Spleen (tissue), 11 donors: ENCODE measurements around the gene SAG. TPM values are rescaled to one million over a fixed set of nuclear protein-coding genes. Genes with fewer than 3 reads are reported as not detected.

Experiments used
- DNase-seq: peaks from one replicate; pipeline ENCODE4 v3.0.0-alpha.2; 2020
- H3K27ac ChIP-seq, 8 donors: fragments of 200-600 bp; sonication (generic) in 7 of 8; 1 replicate in 4 of 8; 2 replicates in 4 of 8; pipeline versions ENCODE4 v1.5.0 to v1.8.0; 2016 to 2021; ENCODE audit warnings: inconsistent platforms in 4 of 8, mild to moderate bottlenecking in 4 of 8, moderate library complexity in 1 of 8
- H3K27me3 ChIP-seq, 7 donors: fragments of 200-600 bp; sonication (generic) in 6 of 7; replicated peaks in 1 of 7; 1 replicate in 4 of 7; 2 replicates in 3 of 7; pipeline versions ENCODE4 v1.5.0 to v1.8.0; 2016 to 2021; ENCODE audit warnings: inconsistent platforms in 3 of 7, mild to moderate bottlenecking in 1 of 7
- H3K36me3 ChIP-seq, 6 donors: fragments of 200-600 bp; sonication (generic) in 5 of 6; 1 replicate in 4 of 6; 2 replicates in 2 of 6; pipeline versions ENCODE4 v1.5.0 to v1.8.0; 2016 to 2021; ENCODE audit warnings: inconsistent platforms in 2 of 6
- H3K4me1 ChIP-seq, 6 donors: fragments of 200-600 bp; sonication (generic) in 5 of 6; 1 replicate in 3 of 6; 2 replicates in 3 of 6; pipeline versions ENCODE4 v1.5.0 to v1.8.0; 2016 to 2021; ENCODE audit warnings: inconsistent platforms in 3 of 6
- H3K4me3 ChIP-seq, 8 donors: fragments of 200-600 bp; sonication (generic) in 7 of 8; 1 replicate in 4 of 8; 2 replicates in 4 of 8; pipeline versions ENCODE4 v1.5.0 to v1.8.0; 2016 to 2021; ENCODE audit warnings: inconsistent platforms in 4 of 8, mild to moderate bottlenecking in 4 of 8, moderate library complexity in 2 of 8
- H3K9me3 ChIP-seq, 8 donors: fragments of 200-600 bp; sonication (generic) in 7 of 8; 1 replicate in 4 of 8; 2 replicates in 4 of 8; pipeline versions ENCODE4 v1.5.0 to v1.8.0; 2016 to 2021; ENCODE audit warnings: inconsistent platforms in 4 of 8
- CTCF ChIP-seq, 11 experiments: fragments of 200-600 bp in 7 of 11; fragments of 450-650 bp in 4 of 11; sonication (generic) in 4 of 11; IDR thresholded peaks in 8 of 11; conservative IDR thresholded peaks in 3 of 11; 1 replicate in 7 of 11; 2 replicates in 4 of 11; pipeline versions ENCODE4 v1.4.0 to v1.8.0; 2016 to 2021; ENCODE audit warnings: antibody characterized with exemption in 11 of 11, inconsistent platforms in 4 of 11, mild to moderate bottlenecking in 1 of 11
- POLR2A ChIP-seq, 3 donors: fragments of 450-650 bp; IDR thresholded peaks; one replicate each; pipeline ENCODE4 v1.5.1; 2017; ENCODE audit warnings: antibody characterized with exemption in 3 of 3, mild to moderate bottlenecking in 1 of 3
- POLR2AphosphoS5 ChIP-seq, 3 donors: sonication (generic); formaldehyde crosslinking; IDR thresholded peaks; one replicate each; pipeline ENCODE4 v1.5.1; 2017; ENCODE audit warnings: antibody characterized with exemption in 3 of 3
- WGBS, 5 donors: extraction: QIAGEN DNeasy Blood & Tissue Kit in 3 of 5; methylation state at CpG; one replicate each; pipeline versions ENCODE4 v1.1.5 to v1.1.7; 2013 to 2018; 5-methylcytosine and 5-hydroxymethylcytosine counted together
- intact Hi-C: fragments of 100-400 bp; cut with DNase I; formaldehyde crosslinking; loops from one replicate; pipeline ENCODE4 v1.15.0; 2023; ENCODE audit warnings: low total_unique reads
- polyA plus RNA-seq, 3 donors: library from polyadenylated mRNA; stranded (reverse); fragments of 200-250 nt; gene quantifications; one replicate each; pipeline ENCODE4 v1.2.1, GENCODE V29; 2013
- total RNA-seq, 7 donors: library from RNA; depleted of rRNA in 3 of 7; stranded (reverse); fragments of >200 nt in 3 of 7; fragmentation: NEBNext Ultra II Directional in 4 of 7; extraction: Animal tissue kit (Norgen Biotek cat#: 25700) in 4 of 7; gene quantifications; one replicate each; pipeline versions ENCODE4 v1.1.0 to v1.2.1, GENCODE V29; 2016 to 2021
- donor health status: healthy with polysubstance abuse.
- donor health status: DM: no; HTN: no; CAD: no; lungs with moderate emphysema.
- donor health status: DM: no; HTN: no; CAD: no.
- donor health status: Bipolar disorder and iron deficiency.
- donor health status: healthy.
- donor health status: DM: no; HTN: no; CAD: no.
- donor health status: DM: yes; HTN: yes; CAD: no.

The SAG gene
- total and polyA plus RNA-seq, 10 donors, result 0.09 to 0.20 TPM; not detected in 8

DNA sequence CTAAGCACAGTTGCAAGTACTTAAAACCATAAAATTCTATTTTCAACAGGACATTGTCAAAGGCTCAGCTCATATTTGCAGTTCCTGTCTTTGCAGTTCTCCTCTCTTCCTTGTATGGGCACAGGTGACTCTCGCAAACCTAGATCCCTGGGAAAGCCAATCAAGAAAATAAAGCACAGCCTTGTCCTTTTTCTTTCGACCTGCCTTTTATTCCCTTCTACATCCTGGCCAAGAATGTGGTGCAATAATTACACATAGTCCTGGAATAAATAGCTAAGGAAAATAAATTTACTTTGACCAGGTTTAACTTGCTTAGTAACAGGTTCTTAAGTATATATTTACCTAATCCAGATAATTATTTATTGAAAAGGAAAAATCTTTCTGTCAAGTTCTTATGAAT is 35.9 kb upstream of the SAG start:
- H3K27ac ChIP-seq, result peak overlapping the region in 5 of 8 donors; percentile 71 to 90 (median 83)
- intact Hi-C loops, result no loop called here
- DNase-seq, result no peak
- TF ChIP-seq POLR2AphosphoS5 (IDR thresholded peaks at IDR 0.05) (no peak), POLR2A (IDR thresholded peaks at IDR 0.05) (no peak), CTCF (IDR thresholded peaks at IDR 0.05 in 8 of 11, conservative IDR thresholded peaks at IDR 0.05 in 3 of 11) (no peak)
- no peaks in the 10 kb centered on the region for H3K9me3 ChIP-seq
- no peaks in the 10 kb centered on the region for H3K27me3 ChIP-seq
- H3K4me3 ChIP-seq, result no peak overlapping the region
- peaks cover 8 to 100% (median 68%) of the 10 kb centered on the region in 6 donors for H3K36me3 ChIP-seq
- H3K4me1 ChIP-seq, result peaks cover 0 to 56% (median 38%) of the 10 kb centered on the region in 6 donors
- 91 to 99% (median 97%) methylated on average over 2 of the region's 2 CpGs for WGBS, 5 donors

GRCh38 chr2:233273120-233273519 is 34.5 kb upstream of the SAG start:
- Histone ChIP-seq H3K9me3 (no peaks in the 10 kb centered on the region), H3K36me3 (peaks cover 11 to 100% (median 76%) of the 10 kb centered on the region in 6 donors), H3K4me1 (peaks cover 0 to 42% (median 28%) of the 10 kb centered on the region in 6 donors), H3K27me3 (no peaks in the 10 kb centered on the region), H3K27ac (peak overlapping the region in 2 of 8 donors; percentile 13 to 90), H3K4me3 (no peak overlapping the region)
- 68 to 86% (median 80%) methylated on average over 6 of the region's 6 CpGs for WGBS, 5 donors
- intact Hi-C loops, result no loop called here
- TF ChIP-seq POLR2A (IDR thresholded peaks at IDR 0.05), result no peak
- TF ChIP-seq POLR2AphosphoS5 (IDR thresholded peaks at IDR 0.05), result no peak
- TF ChIP-seq CTCF (IDR thresholded peaks at IDR 0.05 in 8 of 11, conservative IDR thresholded peaks at IDR 0.05 in 3 of 11), result no peak
- DNase-seq, result no peak

GRCh38 chr2:233275223-233275622 is 32.4 kb upstream of the SAG start:
- no peak overlapping the region for H3K4me3 ChIP-seq
- H3K4me1 ChIP-seq, result peaks cover 0 to 26% (median 7%) of the 10 kb centered on the region in 6 donors
- no peaks in the 10 kb centered on the region for H3K9me3 ChIP-seq
- 95 to 99% (median 96%) methylated on average over 4 of the region's 4 CpGs for WGBS, 5 donors
- no peaks in the 10 kb centered on the region for H3K27me3 ChIP-seq
- no peak for DNase-seq
- H3K27ac ChIP-seq, result no peak overlapping the region
- intact Hi-C loops, result no loop called here
- TF ChIP-seq CTCF (IDR thresholded peaks at IDR 0.05 in 8 of 11, conservative IDR thresholded peaks at IDR 0.05 in 3 of 11) (no peak), POLR2AphosphoS5 (IDR thresholded peaks at IDR 0.05) (no peak), POLR2A (IDR thresholded peaks at IDR 0.05) (no peak)
- H3K36me3 ChIP-seq, result peaks cover 15 to 100% (median 93%) of the 10 kb centered on the region in 6 donors

GRCh38 chr2:233278921-233279320 is 28.7 kb upstream of the SAG start:
- Histone ChIP-seq H3K4me3 (no peak overlapping the region), H3K36me3 (peaks cover 15 to 100% (median 97%) of the 10 kb centered on the region in 6 donors), H3K9me3 (no peaks in the 10 kb centered on the region), H3K27ac (no peak overlapping the region), H3K27me3 (no peaks in the 10 kb centered on the region), H3K4me1 (peaks cover 0 to 23% (median 0%) of the 10 kb centered on the region in 6 donors)
- no peak for TF ChIP-seq CTCF (IDR thresholded peaks at IDR 0.05 in 8 of 11, conservative IDR thresholded peaks at IDR 0.05 in 3 of 11)
- no peak for TF ChIP-seq POLR2AphosphoS5 (IDR thresholded peaks at IDR 0.05)
- TF ChIP-seq POLR2A (IDR thresholded peaks at IDR 0.05), result no peak
- no peak for DNase-seq
- intact Hi-C loops, result no loop called here
- 84 to 97% (median 92%) methylated on average over 2 of the region's 2 CpGs for WGBS, 5 donors
